IPS-NIHi11 (cell line): ENCODE measurements around the gene STARD13.
"Not testable (repeated sequence)": the region's sequence is repeated elsewhere in the genome, so short reads cannot be mapped to it uniquely, and the experiment has no call there.

Experiments used
- DNase-seq: peaks from one replicate; pipeline ENCODE4 v3.0.0; 2012; ENCODE audit warnings: mixed read lengths, low spot score

Gene STARD13

DNA sequence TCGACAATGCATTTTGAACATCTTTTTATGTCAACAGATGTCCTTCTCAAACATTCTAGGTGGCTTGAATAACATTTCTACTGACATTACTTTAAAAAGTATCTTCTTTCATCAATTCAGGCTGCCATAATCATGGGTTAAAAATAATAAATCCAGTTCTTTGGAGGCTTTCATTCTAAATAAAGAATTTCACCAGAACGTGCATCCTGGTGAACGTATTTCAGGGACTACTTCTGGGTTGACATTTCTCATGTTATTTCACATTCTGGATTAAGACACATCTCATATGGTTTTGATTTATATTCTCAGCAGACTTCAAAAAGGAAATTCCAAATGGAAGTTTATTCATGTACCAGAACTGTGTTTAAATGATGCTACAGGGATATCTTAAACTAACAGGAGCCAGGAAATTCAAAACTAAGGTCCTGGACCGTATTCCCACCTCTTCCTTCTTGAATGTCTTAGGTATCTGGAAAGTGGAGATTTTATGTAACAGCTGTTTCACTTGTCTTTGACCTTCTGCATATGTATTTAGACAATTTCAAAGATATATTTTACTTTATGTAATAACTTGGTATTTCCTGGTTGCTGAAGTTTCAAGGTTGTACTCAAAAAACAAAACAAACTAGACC, 107.2 kb downstream of the STARD13 start:
- DNase-seq: no peak

DNA sequence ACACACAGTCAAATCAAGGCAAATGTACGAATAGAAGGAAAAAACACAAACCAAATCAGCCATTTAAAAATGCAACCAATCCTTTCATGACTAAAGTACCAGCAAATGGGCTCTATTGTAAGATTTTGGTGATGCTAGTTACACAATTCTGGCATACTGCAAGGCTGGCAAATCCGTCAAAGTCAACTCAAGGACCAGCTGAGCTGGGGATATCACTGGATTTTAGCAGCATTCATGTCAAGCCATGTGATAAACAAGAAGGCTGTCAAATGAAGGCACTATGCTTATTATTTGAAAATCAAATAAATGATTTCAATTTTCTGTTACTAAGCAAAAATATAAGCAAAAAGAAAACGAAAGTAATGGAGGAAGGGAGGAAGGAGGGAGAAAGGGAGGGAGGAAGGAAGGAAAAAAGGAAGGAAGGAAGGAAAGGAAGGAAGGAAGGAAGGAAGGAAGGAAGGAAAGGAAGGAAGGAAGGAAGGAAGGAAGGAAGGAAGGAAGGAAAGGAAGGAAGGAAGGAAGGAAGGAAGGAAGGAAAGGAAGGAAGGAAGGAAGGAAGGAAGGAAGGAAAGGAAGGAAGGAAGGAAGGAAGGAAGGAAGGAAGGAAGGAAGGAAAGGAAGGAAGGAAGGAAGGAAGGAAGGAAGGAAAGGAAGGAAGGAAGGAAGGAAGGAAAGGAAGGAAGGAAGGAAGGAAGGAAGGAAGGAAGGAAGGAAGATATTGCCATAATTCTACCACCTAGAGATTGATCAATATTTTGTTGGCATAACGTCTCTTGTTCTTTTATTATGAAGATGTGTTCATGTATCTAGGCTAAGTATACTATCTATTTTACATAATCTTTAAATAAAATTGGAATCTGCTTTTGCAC, 108.0 kb downstream of the STARD13 start:
- DNase-seq: not testable (repeated sequence)

DNA sequence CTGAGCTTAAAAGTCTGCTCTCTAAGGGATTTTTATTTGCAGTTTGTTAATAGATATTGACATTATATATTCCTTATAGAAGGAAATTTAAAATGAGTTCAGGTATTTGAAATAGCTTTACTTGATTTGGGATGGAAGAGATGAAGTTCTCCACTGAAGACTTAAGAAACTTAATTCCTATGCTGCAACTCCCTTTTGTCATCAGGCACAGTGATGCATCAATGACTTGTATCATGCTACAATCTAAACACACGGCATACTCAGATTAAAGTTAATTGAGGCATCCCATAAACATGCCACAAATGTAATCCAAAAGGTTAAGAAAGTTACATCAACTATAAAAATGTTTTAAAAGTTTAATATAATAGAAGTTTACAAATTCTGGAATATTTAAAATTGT, 109.0 kb downstream of the STARD13 start:
- no peak for DNase-seq

DNA sequence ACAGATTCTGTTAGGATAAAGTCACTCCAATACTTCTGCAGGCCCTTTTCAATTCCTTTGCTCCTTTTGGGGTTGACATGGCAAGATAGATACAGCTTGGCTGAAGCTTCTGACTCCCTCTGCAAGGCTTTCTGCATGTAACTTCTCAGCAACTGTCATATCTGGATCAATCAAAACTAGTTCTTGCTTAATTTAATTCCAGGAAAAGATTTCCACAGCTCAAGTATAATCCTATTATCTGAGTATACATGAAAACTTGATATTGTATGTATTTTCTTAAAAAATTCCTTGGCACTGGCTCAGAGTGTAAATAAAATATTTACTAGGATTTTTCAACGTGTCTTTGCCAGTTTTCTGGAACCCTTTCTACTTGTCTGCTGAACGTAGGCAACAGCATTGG, 109.6 kb downstream of the STARD13 start:
- DNase-seq: no peak

DNA sequence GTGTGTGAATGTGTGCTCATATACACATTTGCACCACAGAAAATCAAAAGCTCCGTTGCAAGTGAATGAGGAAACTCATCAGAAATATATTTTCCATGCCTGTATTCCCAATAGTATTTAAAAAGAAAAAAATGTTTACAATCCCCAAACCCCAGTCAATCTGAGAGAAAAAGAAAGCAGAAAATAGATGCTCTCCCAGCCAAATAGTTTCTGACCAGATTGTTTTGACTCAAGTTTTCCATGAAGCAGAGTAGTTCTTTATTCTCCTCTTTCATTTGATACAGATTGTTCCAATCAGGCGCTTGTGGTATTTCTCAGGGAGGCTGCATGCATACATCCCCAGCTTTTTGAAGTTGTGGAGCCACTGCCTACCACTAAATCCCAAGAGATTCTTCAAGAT, 110.6 kb downstream of the STARD13 start:
- DNase-seq: no peak

DNA sequence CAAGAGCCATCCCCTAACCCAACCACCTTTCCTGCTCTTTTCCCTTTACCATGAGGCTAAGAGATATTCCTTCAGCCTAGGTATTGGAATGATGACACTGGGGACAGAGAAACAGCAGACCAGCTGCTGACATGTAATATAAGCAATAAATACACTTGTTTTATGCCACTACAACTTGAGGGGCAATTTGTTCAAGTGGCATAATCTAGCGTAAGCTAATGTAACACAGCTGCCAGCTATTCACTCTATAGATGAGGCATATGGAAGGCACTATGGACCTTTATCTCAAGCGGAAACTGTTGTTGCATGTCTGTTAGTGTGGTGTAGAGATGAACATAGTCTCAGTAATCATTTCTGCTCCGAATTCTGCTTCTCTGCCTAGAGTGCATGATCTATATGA, 111.1 kb downstream of the STARD13 start:
- no peak for DNase-seq

DNA sequence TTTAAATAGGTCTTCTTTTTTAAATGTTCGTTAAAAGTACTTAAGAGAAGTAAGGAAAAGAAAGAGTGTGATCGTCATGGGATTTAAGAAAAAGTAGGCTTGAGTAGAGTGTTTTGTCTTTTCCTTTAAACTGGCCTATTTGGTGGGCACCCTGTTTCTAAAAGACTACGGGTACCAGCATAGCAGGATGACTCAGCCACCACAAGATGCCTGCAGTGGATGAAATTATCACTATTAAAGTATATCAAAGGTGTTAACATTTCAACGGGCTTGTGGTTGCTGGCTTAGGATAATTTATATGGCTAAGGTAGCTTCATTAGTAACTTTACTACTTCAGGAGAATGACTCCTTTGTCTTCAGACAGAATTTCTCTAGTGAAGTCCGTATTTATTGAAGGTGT, 112.6 kb downstream of the STARD13 start:
- no peak for DNase-seq

DNA sequence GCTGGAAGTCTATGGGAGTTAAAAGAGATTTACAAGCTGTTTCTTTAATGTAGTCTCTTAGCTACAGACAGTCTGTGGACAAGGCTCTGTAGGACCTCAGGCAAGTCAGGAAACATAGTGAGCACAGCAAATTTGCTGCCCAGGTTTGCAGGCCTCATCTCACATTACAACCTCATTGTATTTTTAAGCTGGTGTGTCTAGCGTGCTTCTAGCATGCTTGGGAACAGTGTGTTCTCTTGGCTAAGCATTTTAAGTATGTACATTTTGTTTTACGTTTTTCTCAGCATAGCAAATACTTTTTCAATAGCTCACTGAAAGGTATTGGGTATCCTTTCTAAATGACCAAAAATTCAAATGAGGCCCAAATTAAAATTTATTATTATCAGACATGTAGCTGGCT, 113.2 kb downstream of the STARD13 start:
- no peak for DNase-seq

DNA sequence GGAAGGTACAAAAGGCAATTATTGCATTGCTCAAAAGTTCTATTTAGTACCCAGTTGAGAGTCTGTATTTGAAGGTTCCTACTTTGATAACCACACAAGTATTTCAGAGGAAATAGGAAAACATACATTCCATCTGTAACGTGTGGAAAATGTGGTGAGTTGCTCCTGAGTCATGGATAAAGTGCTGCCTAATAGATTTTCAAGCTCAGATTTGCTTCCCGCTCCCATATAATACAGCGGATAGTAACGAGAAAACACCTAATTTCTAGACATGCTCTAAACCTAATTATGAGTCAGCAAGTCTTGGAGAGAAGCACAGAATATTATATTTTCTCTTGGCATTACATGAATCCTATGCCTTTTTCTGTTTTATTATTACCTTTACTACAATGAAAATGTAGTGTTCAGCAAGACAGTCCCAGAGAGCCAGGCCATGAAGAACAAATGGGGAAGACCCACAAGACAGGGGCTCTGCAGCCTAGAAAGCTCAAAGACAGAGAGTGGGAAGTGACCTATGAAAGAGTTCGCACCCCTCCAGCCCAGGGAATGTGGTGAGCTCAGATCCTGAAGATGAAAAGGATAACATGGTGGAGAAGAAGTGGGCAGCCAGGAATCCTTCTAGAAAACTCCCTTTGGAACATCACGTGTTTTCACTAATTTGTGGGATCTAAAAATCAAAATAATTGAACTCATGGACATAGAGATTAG, 116.1 kb downstream of the STARD13 start:
- no peak for DNase-seq

DNA sequence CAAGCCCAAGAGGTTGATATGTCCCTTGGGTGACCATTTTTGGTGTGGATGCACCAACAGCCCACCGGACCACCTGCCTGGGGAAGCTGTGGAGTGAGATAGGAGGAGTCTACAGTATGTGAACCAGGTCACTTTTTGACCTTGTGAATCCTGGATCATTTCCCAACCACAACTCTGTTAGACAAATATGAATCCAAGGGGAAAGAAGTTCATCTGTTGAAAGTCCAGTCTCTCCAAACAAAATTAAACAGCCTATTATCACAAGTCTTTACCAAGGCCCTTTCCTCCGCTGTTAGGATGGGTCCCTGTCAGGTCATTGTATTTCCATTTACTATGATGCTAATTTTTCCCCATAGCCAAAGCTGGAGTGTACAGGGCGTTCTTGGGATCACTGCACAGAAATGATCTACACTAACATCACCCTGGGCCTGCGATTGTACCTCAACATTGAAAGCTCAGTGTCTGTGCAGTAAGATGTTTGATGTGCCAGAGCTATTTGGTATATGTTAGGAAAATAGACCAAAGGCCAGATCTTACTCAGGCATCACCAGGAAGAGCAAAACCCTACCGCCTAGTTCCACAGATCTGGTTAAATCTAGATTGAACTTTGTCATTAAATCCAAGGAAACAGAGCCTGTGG, 117.1 kb downstream of the STARD13 start:
- DNase-seq: no peak

DNA sequence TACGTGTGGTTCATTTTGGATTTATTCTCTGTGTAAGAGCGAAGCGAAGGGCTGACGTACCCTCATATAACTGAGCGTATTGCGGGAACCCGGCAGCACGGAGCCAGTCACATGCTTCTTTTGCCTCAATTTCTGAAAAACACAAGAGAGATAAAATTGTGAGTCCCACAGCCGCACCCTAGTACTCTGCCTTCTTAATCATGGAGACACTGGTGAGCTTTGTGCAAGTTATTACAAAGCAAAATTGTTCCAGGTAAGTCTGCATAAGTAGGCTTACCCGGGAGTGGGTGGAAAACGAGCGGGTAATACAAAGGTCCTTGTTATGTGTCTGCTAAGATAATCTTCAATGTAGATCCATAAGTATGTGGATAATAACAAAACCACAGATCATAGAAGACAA, 118.1 kb downstream of the STARD13 start:
- no peak for DNase-seq

DNA sequence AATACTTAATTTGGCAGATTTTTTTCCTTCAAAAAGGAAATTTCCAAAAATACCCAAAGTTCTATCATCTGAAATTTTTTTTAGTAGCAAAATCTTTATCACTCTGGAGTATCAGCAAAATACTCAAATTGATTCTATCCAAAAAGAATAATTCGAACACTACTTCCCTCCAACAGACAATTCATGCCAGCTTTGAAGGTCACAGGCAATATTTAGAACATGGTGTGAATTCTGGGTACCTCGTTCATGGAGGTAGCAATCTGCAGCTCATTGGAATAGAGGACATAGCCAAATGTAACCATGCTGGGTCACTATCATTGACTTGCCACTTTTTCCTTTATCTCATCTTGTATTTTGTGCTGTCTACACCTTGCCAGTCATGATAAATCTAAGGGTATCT, 119.8 kb downstream of the STARD13 start:
- no peak for DNase-seq

DNA sequence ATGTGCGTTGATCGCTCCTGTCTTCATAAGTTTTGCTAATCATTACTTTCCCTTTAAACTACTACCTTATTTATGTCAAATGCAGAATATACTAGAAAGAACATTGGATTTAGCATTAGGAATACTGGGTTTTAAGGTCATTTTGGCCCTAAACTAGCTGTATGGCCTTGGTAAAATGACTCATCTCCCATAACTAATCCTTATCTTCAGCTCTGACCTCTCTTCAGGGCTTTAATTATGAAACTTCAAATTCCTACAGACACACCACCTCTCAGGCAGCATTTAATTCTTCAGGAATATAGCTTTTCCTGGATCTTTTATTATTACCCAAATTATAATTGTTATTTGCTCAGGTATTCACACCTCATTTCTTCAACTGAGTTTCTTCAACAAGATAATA, 121.2 kb downstream of the STARD13 start:
- no peak for DNase-seq

DNA sequence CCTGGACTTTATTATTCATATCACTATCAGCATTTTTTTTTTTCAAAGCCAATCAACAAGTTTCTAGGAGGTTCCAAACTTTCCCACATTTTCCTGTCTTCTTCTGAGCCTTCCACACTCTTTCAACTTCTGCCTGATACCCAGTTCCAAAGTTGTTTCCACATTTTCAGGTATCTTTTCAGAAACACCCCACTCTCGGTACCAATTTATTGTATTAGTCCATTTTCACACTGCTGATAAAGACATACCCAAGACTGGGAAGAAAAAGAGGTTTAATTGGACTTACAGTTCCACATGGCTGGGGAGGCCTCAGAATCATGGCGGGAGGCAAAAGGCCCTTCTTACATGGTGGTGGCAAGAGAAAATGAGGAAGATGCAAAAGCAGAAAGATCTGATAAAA, 122.8 kb downstream of the STARD13 start:
- not testable (repeated sequence) for DNase-seq

DNA sequence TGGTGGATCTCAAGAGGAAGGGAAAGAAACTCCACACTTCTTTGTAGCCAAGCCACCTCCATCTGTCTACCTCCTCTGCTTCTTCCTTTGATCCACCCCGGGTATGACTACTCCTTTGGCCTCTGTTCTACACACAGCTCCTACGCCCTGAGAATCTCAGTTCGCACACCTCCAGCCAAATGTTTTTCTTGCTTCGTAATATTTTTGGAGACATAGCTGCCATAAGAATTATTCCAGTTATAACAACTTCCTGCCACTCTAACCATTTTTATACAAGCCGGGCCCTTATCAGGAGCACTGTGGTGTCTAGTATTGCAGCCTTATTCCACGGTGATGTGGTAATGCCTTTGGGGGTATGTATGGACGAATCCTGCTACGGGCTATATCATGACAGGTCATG, 126.7 kb downstream of the STARD13 start:
- DNase-seq: no peak

DNA sequence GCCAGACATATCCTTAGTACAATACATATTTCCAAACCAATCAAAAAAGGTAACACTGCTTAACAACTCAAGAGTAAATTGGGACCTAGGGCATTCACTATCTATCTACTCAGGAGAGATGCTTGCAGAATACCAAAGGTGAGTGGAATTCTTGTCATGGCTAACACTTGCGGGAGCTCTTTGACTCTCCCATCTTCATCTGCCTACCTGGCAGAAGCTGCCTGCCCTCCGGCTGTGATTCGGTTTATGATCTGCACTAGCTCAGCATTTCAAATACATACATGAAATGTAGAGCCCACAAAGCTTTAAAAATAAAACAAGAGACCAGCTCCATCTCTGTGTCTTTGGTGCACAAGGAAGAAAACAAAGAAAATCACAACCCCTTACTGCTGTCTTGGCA, 127.3 kb downstream of the STARD13 start:
- no peak for DNase-seq

DNA sequence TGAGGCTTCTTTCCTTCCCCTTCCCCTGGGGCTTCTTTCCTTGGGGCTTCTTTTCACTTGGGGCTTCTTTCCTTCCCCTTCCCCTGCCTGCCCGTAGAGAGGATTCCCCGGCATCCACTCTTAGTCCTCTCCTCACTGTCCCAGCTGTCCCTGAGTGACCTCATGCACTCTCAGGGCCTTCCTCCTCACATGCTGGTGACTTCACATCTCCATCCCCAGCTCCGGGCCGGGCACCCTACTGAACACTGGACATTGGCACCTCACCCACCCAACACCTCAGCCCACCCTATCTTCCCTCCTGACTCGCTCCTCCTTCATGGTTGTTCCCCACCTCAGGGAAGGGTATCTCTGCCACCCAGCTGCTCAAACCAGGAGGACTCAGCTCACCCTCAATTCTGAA, 130.6 kb downstream of the STARD13 start:
- DNase-seq: no peak

DNA sequence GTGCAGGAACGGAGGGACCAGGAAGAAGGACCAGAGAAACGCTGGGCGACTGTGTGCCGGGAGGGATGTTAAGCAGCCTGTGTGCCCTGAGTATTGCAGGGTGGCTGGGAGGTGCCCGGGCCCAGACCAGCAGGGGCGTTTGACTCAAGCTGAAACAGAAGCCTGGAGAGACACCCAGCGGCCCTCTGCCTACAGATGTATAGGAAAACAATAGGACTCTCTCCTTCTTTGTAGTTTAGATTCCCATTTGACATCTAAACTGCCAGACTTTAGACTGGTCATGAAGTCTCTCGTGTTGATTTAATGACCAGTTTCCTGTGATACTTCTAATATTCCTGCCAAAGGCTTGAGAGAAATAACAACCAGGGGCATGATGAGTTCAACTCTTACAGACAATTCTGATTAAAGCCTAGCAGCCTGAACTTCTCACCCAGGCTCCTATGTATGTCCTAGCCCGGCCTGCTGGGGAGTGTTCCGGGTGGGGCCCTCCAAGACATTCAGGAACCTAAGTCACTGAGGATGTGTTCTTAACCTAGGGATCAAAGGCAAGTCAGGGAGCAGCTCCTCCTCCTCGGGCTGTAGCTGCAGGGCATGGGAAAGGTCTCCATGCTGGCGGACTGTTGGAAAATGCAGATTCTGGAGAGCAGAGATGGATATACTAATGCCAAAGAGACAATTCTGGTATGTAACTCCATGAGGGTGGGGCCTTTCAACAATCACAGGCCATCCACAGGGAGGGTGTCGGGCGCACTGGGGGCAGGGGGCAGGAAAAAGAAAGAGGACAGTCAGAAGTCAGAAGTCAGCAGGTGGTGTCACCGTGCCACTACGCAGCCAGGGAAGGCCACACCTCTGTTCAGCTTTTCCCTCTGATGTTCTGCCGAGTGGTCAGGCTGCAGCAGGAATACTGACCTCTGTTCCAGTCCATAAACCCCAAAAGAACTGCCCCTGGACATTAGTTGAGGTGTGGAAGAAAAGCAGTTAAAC, 131.8 kb downstream of the STARD13 start:
- no peak for DNase-seq

DNA sequence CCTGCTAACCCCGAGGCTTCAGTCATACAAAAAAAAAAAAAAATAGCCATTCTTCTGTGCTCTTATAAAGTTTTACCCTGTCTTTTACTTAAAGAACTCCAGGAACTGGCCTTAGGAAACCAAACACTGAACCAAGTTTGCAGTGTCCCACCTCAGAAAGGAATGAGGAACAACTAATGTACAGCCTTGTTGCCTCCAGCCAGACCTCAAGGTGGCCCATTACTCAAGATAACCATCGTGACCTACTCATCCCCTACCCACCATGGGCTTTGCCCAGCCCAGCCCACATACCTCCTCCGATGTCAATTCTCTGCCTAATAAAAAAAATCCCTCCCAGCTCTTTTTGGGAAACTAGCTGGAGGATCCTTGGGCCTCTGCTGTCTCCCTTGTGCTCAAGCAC, 133.2 kb downstream of the STARD13 start:
- no peak for DNase-seq

DNA sequence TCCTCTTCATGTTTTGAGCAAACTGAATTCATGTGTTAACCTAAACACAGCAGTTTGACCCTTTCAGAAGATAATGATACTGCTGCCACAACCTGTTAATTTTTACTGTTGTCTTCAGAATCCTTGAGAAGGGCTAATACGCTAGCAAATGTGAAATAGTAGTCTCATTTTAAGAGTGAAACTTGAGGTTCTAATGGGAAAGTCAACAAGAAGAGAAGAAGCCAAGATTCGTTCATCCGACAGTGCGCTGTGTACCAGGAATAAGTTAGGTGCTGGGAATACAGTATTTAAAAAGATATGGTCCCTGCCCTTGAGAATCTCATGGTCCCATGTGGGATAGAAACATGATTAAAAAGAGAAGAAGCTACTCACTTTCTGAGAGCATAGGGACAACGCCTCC, 134.9 kb downstream of the STARD13 start:
- no peak for DNase-seq

DNA sequence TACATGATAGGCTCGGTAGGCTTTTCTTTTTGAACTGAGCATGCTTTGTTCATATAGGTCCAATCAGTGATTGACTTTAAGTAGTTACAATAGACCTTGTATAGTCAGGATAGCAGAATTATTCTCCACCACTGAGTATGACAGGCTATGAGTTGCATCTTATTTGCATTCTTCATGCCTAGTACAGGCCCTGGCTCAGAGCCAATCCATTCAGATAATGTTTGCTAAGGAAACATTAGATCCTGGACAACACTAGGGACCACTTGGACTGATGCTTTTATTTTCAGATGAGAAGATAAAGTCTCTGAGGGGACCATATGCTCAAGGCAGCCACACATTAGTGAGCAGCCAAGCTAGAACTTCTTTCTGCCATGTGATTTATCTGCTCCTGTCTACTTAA, 135.4 kb downstream of the STARD13 start:
- no peak for DNase-seq
